Calu3 (cell line): Measurements from ENCODE around the gene GLYATL3. TPM values are rescaled to one million over a fixed set of nuclear protein-coding genes. Genes with fewer than 3 reads are reported as not detected.

Experiments
- BruUV-seq: library from RNA; stranded (reverse); fragments of 400-500 nt; replicated peaks from 2 replicates; lab custom pipeline; 2021; lab: Mats Ljungman, UMichigan
- CTCF ChIA-PET: fragments of 300-600 bp; sonication (Branson Sonifier 250); formaldehyde crosslinking; loops from one replicate; lab custom pipeline; 2022; ENCODE audit warnings: antibody characterized with exemption; lab: Charles Lee
- DNase-seq: peaks from one replicate; pipeline ENCODE4 v3.0.0; 2022
- H3K27ac Mint-ChIP-seq: one replicate; pipeline ENCODE4 v1.8.0; 2022; ENCODE audit warnings: mixed read lengths; ENCODE audit not compliant: unreplicated experiment
- H3K27me3 Mint-ChIP-seq: one replicate; pipeline ENCODE4 v1.8.0; 2022; ENCODE audit warnings: mixed read lengths; ENCODE audit not compliant: unreplicated experiment
- H3K36me3 Mint-ChIP-seq: one replicate; pipeline ENCODE4 v1.8.0; 2022; ENCODE audit warnings: mild to moderate bottlenecking, moderate library complexity, mixed read lengths; ENCODE audit not compliant: insufficient read depth, unreplicated experiment
- H3K4me1 Mint-ChIP-seq: one replicate; pipeline ENCODE4 v1.8.0; 2022; ENCODE audit warnings: mild to moderate bottlenecking, low read depth, mixed read lengths; ENCODE audit not compliant: unreplicated experiment
- H3K4me3 Mint-ChIP-seq: one replicate; pipeline ENCODE4 v1.8.0; 2022; ENCODE audit warnings: mild to moderate bottlenecking, low read depth, moderate library complexity, mixed read lengths; ENCODE audit not compliant: unreplicated experiment
- H3K9me3 Mint-ChIP-seq: one replicate; pipeline ENCODE4 v1.8.0; 2022; ENCODE audit warnings: low read depth, mixed read lengths; ENCODE audit not compliant: unreplicated experiment
- CTCF ChIP-seq: fragments of 200-600 bp; IDR thresholded peaks from one replicate; pipeline ENCODE4 v1.8.0; 2022; ENCODE audit warnings: antibody characterized with exemption; ENCODE audit not compliant: unreplicated experiment
- intact Hi-C: fragments of 100-400 bp; cut with micrococcal nuclease; formaldehyde crosslinking; loops from one replicate; pipeline ENCODE4 v1.10.0; 2022; ENCODE audit not compliant: unreplicated experiment
- total RNA-seq: library from RNA; stranded (reverse); gene quantifications from 2 replicates; pipeline ENCODE4 v1.2.3, GENCODE V29; 2022

Gene GLYATL3
- total RNA-seq, 1 experiment from 2014 or later: not detected

- Mint-ChIP-seq H3K27ac (no peak overlapping the region), H3K9me3 (no peaks in the 10 kb centered on the region), H3K4me1 (no peaks in the 10 kb centered on the region), H3K4me3 (no peak overlapping the region), H3K27me3 (no peaks in the 10 kb centered on the region), H3K36me3 (no peaks in the 10 kb centered on the region)
- no peak for DNase-seq
- CTCF ChIA-PET: interaction anchor here (0.6 kb wide), 1 partner anchor 450 kb away, joined by 3 read pairs; no protein-coding TSS in a partner anchor
- no peak for TF ChIP-seq CTCF
- intact Hi-C loops: no loop called here
- no TSS peak for BruUV-seq
Observed at GRCh38 chr6:49522710-49523593, 23.2 kb downstream of the GLYATL3 start.

GRCh38 chr6:49523901-49524300 lies 24.2 kb downstream of the GLYATL3 start:
- no peaks in the 10 kb centered on the region for H3K27me3 Mint-ChIP-seq
- H3K4me1 Mint-ChIP-seq: no peaks in the 10 kb centered on the region
- BruUV-seq: no TSS peak
- H3K27ac Mint-ChIP-seq: no peak overlapping the region
- no peak overlapping the region for H3K4me3 Mint-ChIP-seq
- TF ChIP-seq CTCF: no peak
- no peak for DNase-seq
- H3K9me3 Mint-ChIP-seq: no peaks in the 10 kb centered on the region
- H3K36me3 Mint-ChIP-seq: no peaks in the 10 kb centered on the region
- CTCF ChIA-PET: no interaction called here
- intact Hi-C loops: no loop called here

- BruUV-seq: no TSS peak
- intact Hi-C loops: no loop called here
- Mint-ChIP-seq H3K9me3 (no peaks in the 10 kb centered on the region), H3K36me3 (no peaks in the 10 kb centered on the region), H3K4me1 (no peaks in the 10 kb centered on the region), H3K27me3 (no peaks in the 10 kb centered on the region), H3K4me3 (no peak overlapping the region), H3K27ac (no peak overlapping the region)
- no peak for DNase-seq
- CTCF ChIA-PET: no interaction called here
- TF ChIP-seq CTCF: no peak
Observed at GRCh38 chr6:49524541-49524940, 24.8 kb downstream of the GLYATL3 start.

- H3K36me3 Mint-ChIP-seq: no peaks in the 10 kb centered on the region
- no peak overlapping the region for H3K4me3 Mint-ChIP-seq
- CTCF ChIA-PET: no interaction called here
- intact Hi-C loops: no loop called here
- no TSS peak for BruUV-seq
- H3K27me3 Mint-ChIP-seq: no peaks in the 10 kb centered on the region
- DNase-seq: no peak
- TF ChIP-seq CTCF: no peak
- peaks cover 1% of the 10 kb centered on the region for H3K4me1 Mint-ChIP-seq
- no peaks in the 10 kb centered on the region for H3K9me3 Mint-ChIP-seq
- no peak overlapping the region for H3K27ac Mint-ChIP-seq
Observed at GRCh38 chr6:49526598-49526997, 26.9 kb downstream of the GLYATL3 start.
